HEK293T (cell line): ENCODE results near the gene MAN1C1.

Experiments used
- CTCF ChIA-PET: fragments of 350-600 bp; formaldehyde crosslinking; extraction: SDS; loops from one replicate; lab custom pipeline; 2021; ENCODE audit warnings: antibody characterized with exemption, inconsistent platforms; lab: Yijun Ruan, JAX
- POLR2A ChIA-PET: fragments of 350-600 bp; formaldehyde crosslinking; extraction: SDS; loops from one replicate; lab custom pipeline; 2020; ENCODE audit warnings: antibody characterized with exemption, inconsistent platforms; lab: Yijun Ruan, JAX
- DNase-seq: peaks from one replicate; pipeline ENCODE4 v3.0.0; 2012; ENCODE audit warnings: mixed read lengths; ENCODE audit errors: extremely low spot score
- ARNT ChIP-seq: fragments of 450-650 bp; IDR thresholded peaks from 2 replicates; pipeline ENCODE4 v1.6.1; 2017; ENCODE audit warnings: mild to moderate bottlenecking
- BHLHE40 ChIP-seq: fragments of 450-650 bp; IDR thresholded peaks from 2 replicates; pipeline ENCODE4 v1.6.1; 2016; ENCODE audit warnings: mild to moderate bottlenecking, moderate library complexity, borderline replicate concordance
- CTBP1 ChIP-seq: fragments of 450-650 bp; IDR thresholded peaks from 2 replicates; pipeline ENCODE4 v1.6.1; 2016; ENCODE audit warnings: borderline replicate concordance
- ELF4 ChIP-seq: fragments of 450-650 bp; IDR thresholded peaks from 2 replicates; pipeline ENCODE4 v1.6.1; 2017; ENCODE audit warnings: antibody characterized with exemption
- FOXA1 ChIP-seq: fragments of 450-650 bp; IDR thresholded peaks from 2 replicates; pipeline ENCODE4 v1.6.1; 2016; ENCODE audit warnings: mild to moderate bottlenecking
- FOXK2 ChIP-seq: fragments of 450-650 bp; IDR thresholded peaks from 2 replicates; pipeline ENCODE4 v1.6.1; 2016; ENCODE audit warnings: mild to moderate bottlenecking
- FOXM1 ChIP-seq: fragments of 450-650 bp; IDR thresholded peaks from 2 replicates; pipeline ENCODE4 v1.6.1; 2017; ENCODE audit warnings: mild to moderate bottlenecking, borderline replicate concordance
- HDGF ChIP-seq: fragments of 450-650 bp; IDR thresholded peaks from 2 replicates; pipeline ENCODE4 v1.6.1; 2017; ENCODE audit warnings: antibody characterized with exemption, borderline replicate concordance
- L3MBTL2 ChIP-seq: fragments of 450-650 bp; conservative IDR thresholded peaks from 2 replicates; pipeline ENCODE4 v1.6.1; 2016; ENCODE audit warnings: mild to moderate bottlenecking
- LEF1 ChIP-seq: fragments of 450-650 bp; IDR thresholded peaks from 2 replicates; pipeline ENCODE4 v1.6.1; 2017; ENCODE audit warnings: mild to moderate bottlenecking, borderline replicate concordance
- NFRKB ChIP-seq: fragments of 450-650 bp; IDR thresholded peaks from 2 replicates; pipeline ENCODE4 v1.6.1; 2016; ENCODE audit warnings: mild to moderate bottlenecking, moderate library complexity
- PKNOX1 ChIP-seq: fragments of 450-650 bp; IDR thresholded peaks from 2 replicates; pipeline ENCODE4 v1.6.1; 2016
- SP1 ChIP-seq: fragments of 450-650 bp; IDR thresholded peaks from 2 replicates; pipeline ENCODE4 v1.6.1; 2017
- SUZ12 ChIP-seq: fragments of 450-650 bp; IDR thresholded peaks from 2 replicates; pipeline ENCODE4 v1.6.1; 2016; ENCODE audit warnings: mild to moderate bottlenecking
- TARDBP ChIP-seq: fragments of 450-650 bp; IDR thresholded peaks from 2 replicates; pipeline ENCODE4 v1.6.1; 2016
- ZNF384 ChIP-seq: fragments of 450-650 bp; IDR thresholded peaks from 2 replicates; pipeline ENCODE4 v1.6.1; 2016

Gene MAN1C1

GRCh38 chr1:25738499-25738898 is 121.9 kb downstream of the MAN1C1 start:
- TF ChIP-seq SUZ12 (no peak), FOXA1 (no peak), ARNT (no peak), NFRKB (no peak), ELF4 (no peak), HDGF (no peak), FOXK2 (no peak), FOXM1 (no peak), TARDBP (no peak), PKNOX1 (no peak), BHLHE40 (no peak), ZNF384 (no peak), CTBP1 (no peak), SP1 (no peak), LEF1 (no peak), L3MBTL2 (no peak)
- ChIA-PET CTCF (no interaction called here), POLR2A (no interaction called here)
- no peak for DNase-seq

- TF ChIP-seq FOXK2: no peak
- TF ChIP-seq ELF4: no peak
- TF ChIP-seq ZNF384: no peak
- no peak for TF ChIP-seq CTBP1
- TF ChIP-seq L3MBTL2: no peak
- TF ChIP-seq BHLHE40: no peak
- TF ChIP-seq TARDBP: no peak
- no peak for TF ChIP-seq FOXA1
- TF ChIP-seq NFRKB: no peak
- no peak for TF ChIP-seq PKNOX1
- TF ChIP-seq ARNT: no peak
- no peak for TF ChIP-seq HDGF
- no peak for TF ChIP-seq SUZ12
- no peak for TF ChIP-seq LEF1
- TF ChIP-seq SP1: no peak
- TF ChIP-seq FOXM1: no peak
- POLR2A ChIA-PET: no interaction called here
- CTCF ChIA-PET: no interaction called here
- no peak for DNase-seq
Observed at GRCh38 chr1:25739341-25739740, 122.8 kb downstream of the MAN1C1 start.

- POLR2A ChIA-PET: no interaction called here
- TF ChIP-seq ELF4 (no peak), PKNOX1 (no peak), LEF1 (no peak), TARDBP (no peak), SP1 (no peak), L3MBTL2 (no peak), HDGF (no peak), FOXK2 (no peak), FOXA1 (no peak), SUZ12 (no peak), CTBP1 (no peak), ZNF384 (no peak), FOXM1 (no peak), NFRKB (no peak), BHLHE40 (no peak), ARNT (no peak)
- CTCF ChIA-PET: no interaction called here
- DNase-seq: no peak
Observed at GRCh38 chr1:25740071-25740470, 123.5 kb downstream of the MAN1C1 start.

- no peak for DNase-seq
- TF ChIP-seq SUZ12: no peak
- TF ChIP-seq ZNF384: no peak
- TF ChIP-seq HDGF: no peak
- no peak for TF ChIP-seq NFRKB
- no peak for TF ChIP-seq LEF1
- TF ChIP-seq PKNOX1: no peak
- TF ChIP-seq FOXK2: no peak
- no peak for TF ChIP-seq L3MBTL2
- no peak for TF ChIP-seq FOXA1
- TF ChIP-seq FOXM1: no peak
- no peak for TF ChIP-seq ELF4
- TF ChIP-seq SP1: no peak
- TF ChIP-seq CTBP1: no peak
- POLR2A ChIA-PET: no interaction called here
- CTCF ChIA-PET: no interaction called here
Observed at GRCh38 chr1:25742316-25742715, 125.7 kb downstream of the MAN1C1 start.

GRCh38 chr1:25743164-25744139 is 126.9 kb downstream of the MAN1C1 start:
- TF ChIP-seq HDGF: no peak
- no peak for TF ChIP-seq PKNOX1
- TF ChIP-seq LEF1: no peak
- no peak for TF ChIP-seq ARNT
- no peak for TF ChIP-seq ZNF384
- TF ChIP-seq CTBP1: no peak
- no peak for TF ChIP-seq BHLHE40
- TF ChIP-seq SP1: no peak
- TF ChIP-seq FOXM1: no peak
- TF ChIP-seq ELF4: no peak
- no peak for TF ChIP-seq TARDBP
- no peak for TF ChIP-seq FOXA1
- no peak for TF ChIP-seq SUZ12
- no peak for TF ChIP-seq L3MBTL2
- TF ChIP-seq FOXK2: no peak
- no peak for TF ChIP-seq NFRKB
- no peak for DNase-seq
- ChIA-PET POLR2A (interaction anchor here (0.7 kb wide), 1 partner anchor 124 kb away, joined by 4 read pairs; no protein-coding TSS in a partner anchor), CTCF (interaction anchor here (0.6 kb wide), 1 partner anchor 64 kb away, joined by 3 read pairs; no protein-coding TSS in a partner anchor)
